ENCODE measurements around the gene TAF10. TPM values are rescaled to one million over a fixed set of nuclear protein-coding genes. Genes with fewer than 3 reads are reported as not detected.

TAF10 gene
- total RNA-seq, 1 donor from 2014 or later = 15.4 TPM

- no peak for DNase-seq (ENCODE audit: low spot score)
Observed at GRCh38 chr11:6608726-6609501, 3.1 kb downstream of the TAF10 start.

GRCh38 chr11:6608011-6608410, 4.0 kb downstream of the TAF10 start:
- no peak for DNase-seq (ENCODE audit: low spot score)

- DNase-seq (ENCODE audit: low spot score) = no peak
Observed at GRCh38 chr11:6607190-6607795, 4.7 kb downstream of the TAF10 start.

- DNase-seq (ENCODE audit: low spot score) = peak; percentile 98
Observed at GRCh38 chr11:6606471-6607189, 5.4 kb downstream of the TAF10 start.

GRCh38 chr11:6604790-6605189, 7.2 kb downstream of the TAF10 start:
- no peak for DNase-seq (ENCODE audit: low spot score)

GRCh38 chr11:6604081-6604626, 7.9 kb downstream of the TAF10 start:
- peak; percentile 73 for DNase-seq (ENCODE audit: low spot score)

- peak; percentile 95 for DNase-seq (ENCODE audit: low spot score)
Observed at GRCh38 chr11:6603287-6604080, 8.5 kb downstream of the TAF10 start, which contains the start of the genes ILK and RRP8. TSS of gene ILK (plus strand) at chr11:6603774. CDS start at chr11:6604272, 498 bp downstream. TSS of gene RRP8 (minus strand) at chr11:6603616. CDS start at chr11:6603502, 114 bp downstream.

GRCh38 chr11:6602096-6602940, 9.7 kb downstream of the TAF10 start:
- no peak for DNase-seq (ENCODE audit: low spot score)

- no peak for DNase-seq (ENCODE audit: low spot score)
Observed at GRCh38 chr11:6601041-6601461, 11.0 kb downstream of the TAF10 start.

- no peak for DNase-seq (ENCODE audit: low spot score)
Observed at GRCh38 chr11:6599881-6600390, 12.1 kb downstream of the TAF10 start.

- no peak for DNase-seq (ENCODE audit: low spot score)
Observed at GRCh38 chr11:6599449-6599848, 12.6 kb downstream of the TAF10 start.

GRCh38 chr11:6598555-6598954, 13.5 kb downstream of the TAF10 start:
- DNase-seq (ENCODE audit: low spot score) = no peak

GRCh38 chr11:6596239-6596877, 15.7 kb downstream of the TAF10 start:
- no peak for DNase-seq (ENCODE audit: low spot score)

GRCh38 chr11:6594142-6594768, 17.8 kb downstream of the TAF10 start:
- no peak for DNase-seq (ENCODE audit: low spot score)

- no peak for DNase-seq (ENCODE audit: low spot score)
Observed at GRCh38 chr11:6588018-6588417, 24.0 kb downstream of the TAF10 start.

- DNase-seq (ENCODE audit: low spot score) = no peak
Observed at GRCh38 chr11:6587360-6587953, 24.6 kb downstream of the TAF10 start.

GRCh38 chr11:6586434-6587359, 25.3 kb downstream of the TAF10 start:
- DNase-seq (ENCODE audit: low spot score) = no peak

- no peak for DNase-seq (ENCODE audit: low spot score)
Observed at GRCh38 chr11:6584528-6584927, 27.5 kb downstream of the TAF10 start.

Data from umbilical cord (tissue), 2 donors.